ENCODE data around the gene IPMK.

IPMK gene

DNA sequence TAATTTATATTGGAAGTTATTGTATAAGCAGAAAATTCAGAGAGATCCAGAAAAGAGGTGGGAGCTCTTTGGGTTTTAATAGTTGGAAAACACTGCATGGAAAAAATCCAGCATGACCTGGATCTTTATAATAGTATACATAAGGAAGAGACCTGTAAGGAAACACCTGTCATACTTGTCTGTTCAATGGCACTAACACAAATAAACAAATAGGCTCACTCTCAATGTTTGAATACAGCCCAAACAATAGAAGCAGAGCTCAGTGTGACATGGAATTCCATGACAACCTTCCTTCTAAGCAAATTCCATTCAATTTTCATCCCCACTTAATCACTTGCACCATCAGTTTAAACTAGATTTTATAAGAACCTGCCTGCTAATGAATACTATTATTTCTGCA, 33.0 kb upstream of the IPMK start:
- no peak overlapping the region for H3K4me3 ChIP-seq (ENCODE audit: low read depth, low read length)
- peak; percentile 85 for DNase-seq (ENCODE audit: low read depth)
- TF ChIP-seq, protein P1, sequence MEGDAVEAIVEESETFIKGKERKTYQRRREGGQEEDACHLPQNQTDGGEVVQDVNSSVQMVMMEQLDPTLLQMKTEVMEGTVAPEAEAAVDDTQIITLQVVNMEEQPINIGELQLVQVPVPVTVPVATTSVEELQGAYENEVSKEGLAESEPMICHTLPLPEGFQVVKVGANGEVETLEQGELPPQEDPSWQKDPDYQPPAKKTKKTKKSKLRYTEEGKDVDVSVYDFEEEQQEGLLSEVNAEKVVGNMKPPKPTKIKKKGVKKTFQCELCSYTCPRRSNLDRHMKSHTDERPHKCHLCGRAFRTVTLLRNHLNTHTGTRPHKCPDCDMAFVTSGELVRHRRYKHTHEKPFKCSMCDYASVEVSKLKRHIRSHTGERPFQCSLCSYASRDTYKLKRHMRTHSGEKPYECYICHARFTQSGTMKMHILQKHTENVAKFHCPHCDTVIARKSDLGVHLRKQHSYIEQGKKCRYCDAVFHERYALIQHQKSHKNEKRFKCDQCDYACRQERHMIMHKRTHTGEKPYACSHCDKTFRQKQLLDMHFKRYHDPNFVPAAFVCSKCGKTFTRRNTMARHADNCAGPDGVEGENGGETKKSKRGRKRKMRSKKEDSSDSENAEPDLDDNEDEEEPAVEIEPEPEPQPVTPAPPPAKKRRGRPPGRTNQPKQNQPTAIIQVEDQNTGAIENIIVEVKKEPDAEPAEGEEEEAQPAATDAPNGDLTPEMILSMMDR (IDR thresholded peaks at IDR 0.05; ENCODE audit: control insufficient read depth, extremely low read depth, insufficient read depth): no peak

DNA sequence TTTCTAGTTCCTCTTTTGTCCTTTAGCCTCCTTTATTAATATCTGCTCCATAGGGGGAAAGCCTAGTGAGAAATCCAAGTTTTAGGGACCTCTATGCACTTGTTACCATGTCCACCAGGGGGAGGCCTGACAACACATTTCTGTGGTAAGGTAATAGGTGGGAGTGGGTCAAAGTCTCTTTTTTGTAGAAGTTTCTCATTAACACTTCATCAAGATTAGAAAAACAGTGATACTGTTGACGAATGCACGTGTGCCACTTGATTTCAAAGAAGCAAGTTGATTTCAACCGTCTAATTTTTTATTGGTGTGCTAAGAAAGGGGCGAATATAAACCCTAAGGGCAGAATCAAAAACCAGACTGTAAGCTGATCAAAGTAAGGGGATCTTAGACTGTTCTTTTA, 31.9 kb upstream of the IPMK start:
- no peak overlapping the region for H3K4me3 ChIP-seq (ENCODE audit: low read depth, low read length)
- TF ChIP-seq, protein P1 (IDR thresholded peaks at IDR 0.05; ENCODE audit: control insufficient read depth, extremely low read depth, insufficient read depth): peak; percentile 82
- DNase-seq (ENCODE audit: low read depth): no peak

- no peak overlapping the region for H3K4me3 ChIP-seq (ENCODE audit: low read depth, low read length)
- DNase-seq (ENCODE audit: low read depth): no peak
- TF ChIP-seq, protein P1 (IDR thresholded peaks at IDR 0.05; ENCODE audit: control insufficient read depth, extremely low read depth, insufficient read depth): no peak
These were observed 26.3 kb upstream of the IPMK start for GRCh38 chr10:58293989-58294388.

DNA sequence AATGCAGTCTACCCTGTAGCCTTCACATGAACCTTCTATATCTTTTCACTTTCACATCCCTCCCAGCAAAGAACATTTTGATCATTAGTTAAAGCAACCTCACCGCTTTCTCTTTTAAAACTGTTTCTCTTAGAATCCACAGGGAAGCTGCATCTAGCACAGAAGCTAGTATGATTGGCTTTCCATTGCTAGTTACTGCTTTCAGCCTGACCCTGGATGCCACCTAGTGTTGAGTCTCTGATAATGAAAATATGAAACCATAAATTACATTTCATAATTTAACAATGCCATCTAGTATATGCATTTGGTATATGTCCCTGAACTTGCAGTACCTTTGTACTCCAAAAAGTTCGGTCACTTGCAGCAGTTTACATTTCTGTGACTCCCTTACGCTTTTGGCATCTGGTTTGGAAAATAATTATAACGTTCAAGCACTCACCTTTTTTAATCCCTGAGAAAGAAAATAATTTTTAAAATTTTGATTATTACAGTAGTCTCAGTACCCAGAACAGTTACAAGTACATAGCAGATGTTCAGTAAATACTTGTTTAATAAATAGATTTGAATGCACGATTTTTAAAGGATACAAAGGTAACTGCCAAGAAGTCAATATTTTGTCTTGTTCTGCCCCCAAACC, 24.0 kb upstream of the IPMK start:
- H3K4me3 ChIP-seq (ENCODE audit: low read depth, low read length): no peak overlapping the region
- peak; percentile 33 for DNase-seq (ENCODE audit: low read depth)
- TF ChIP-seq, protein P1 (IDR thresholded peaks at IDR 0.05; ENCODE audit: control insufficient read depth, extremely low read depth, insufficient read depth): peak; percentile 89

- no peak for DNase-seq (ENCODE audit: low read depth)
- no peak overlapping the region for H3K4me3 ChIP-seq (ENCODE audit: low read depth, low read length)
- TF ChIP-seq, protein P1 (IDR thresholded peaks at IDR 0.05; ENCODE audit: control insufficient read depth, extremely low read depth, insufficient read depth): no peak
These were observed 14.9 kb upstream of the IPMK start for GRCh38 chr10:58282615-58283014.

GRCh38 chr10:58281092-58281752, 13.5 kb upstream of the IPMK start:
- H3K4me3 ChIP-seq (ENCODE audit: low read depth, low read length): no peak overlapping the region
- no peak for DNase-seq (ENCODE audit: low read depth)
- TF ChIP-seq, protein P1 (IDR thresholded peaks at IDR 0.05; ENCODE audit: control insufficient read depth, extremely low read depth, insufficient read depth): no peak

GRCh38 chr10:58280477-58280876, 12.8 kb upstream of the IPMK start:
- TF ChIP-seq, protein P1 (IDR thresholded peaks at IDR 0.05; ENCODE audit: control insufficient read depth, extremely low read depth, insufficient read depth): no peak
- no peak for DNase-seq (ENCODE audit: low read depth)
- H3K4me3 ChIP-seq (ENCODE audit: low read depth, low read length): no peak overlapping the region

Measured in LNCaP clone FGC (cell line).